LNCaP clone FGC (cell line): ENCODE data around the gene BCL2L1.

Experiments used
- DNase-seq: peaks from one replicate; pipeline ENCODE4 v3.0.0-alpha.2; 2011; ENCODE audit warnings: low read depth
- H3K4me3 ChIP-seq: 2 replicates; pipeline ENCODE4 v1.5.1; 2011; ENCODE audit warnings: mild to moderate bottlenecking, low read depth, low read length, control low read depth
- CTCF ChIP-seq: IDR thresholded peaks from 2 replicates; pipeline ENCODE4 v1.5.1; 2012; ENCODE audit warnings: mild to moderate bottlenecking; ENCODE audit not compliant: control insufficient read depth, insufficient read depth; ENCODE audit errors: extremely low read depth

BCL2L1 gene

GRCh38 chr20:31723319-31724078 lies 831 bp upstream of the BCL2L1 start:
- DNase-seq = peak; percentile 93
- TF ChIP-seq CTCF = peak; percentile 90
- peak overlapping the region; percentile 89 for H3K4me3 ChIP-seq

DNA sequence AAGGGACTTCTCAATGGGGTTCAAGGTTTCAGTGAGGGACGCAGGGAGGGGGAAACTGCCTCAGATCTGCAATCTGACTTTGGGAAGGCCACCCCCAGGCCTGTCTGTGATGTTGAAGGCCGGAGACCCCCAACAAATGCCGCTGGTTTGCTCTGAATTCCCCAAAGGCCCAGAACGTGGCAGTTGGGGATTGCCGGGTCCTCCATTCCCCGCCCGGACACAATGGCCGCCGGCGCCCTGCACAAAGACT lies 326 bp upstream of the BCL2L1 start:
- peak overlapping the region; percentile 89 for H3K4me3 ChIP-seq
- no peak for TF ChIP-seq CTCF
- no peak for DNase-seq

DNA sequence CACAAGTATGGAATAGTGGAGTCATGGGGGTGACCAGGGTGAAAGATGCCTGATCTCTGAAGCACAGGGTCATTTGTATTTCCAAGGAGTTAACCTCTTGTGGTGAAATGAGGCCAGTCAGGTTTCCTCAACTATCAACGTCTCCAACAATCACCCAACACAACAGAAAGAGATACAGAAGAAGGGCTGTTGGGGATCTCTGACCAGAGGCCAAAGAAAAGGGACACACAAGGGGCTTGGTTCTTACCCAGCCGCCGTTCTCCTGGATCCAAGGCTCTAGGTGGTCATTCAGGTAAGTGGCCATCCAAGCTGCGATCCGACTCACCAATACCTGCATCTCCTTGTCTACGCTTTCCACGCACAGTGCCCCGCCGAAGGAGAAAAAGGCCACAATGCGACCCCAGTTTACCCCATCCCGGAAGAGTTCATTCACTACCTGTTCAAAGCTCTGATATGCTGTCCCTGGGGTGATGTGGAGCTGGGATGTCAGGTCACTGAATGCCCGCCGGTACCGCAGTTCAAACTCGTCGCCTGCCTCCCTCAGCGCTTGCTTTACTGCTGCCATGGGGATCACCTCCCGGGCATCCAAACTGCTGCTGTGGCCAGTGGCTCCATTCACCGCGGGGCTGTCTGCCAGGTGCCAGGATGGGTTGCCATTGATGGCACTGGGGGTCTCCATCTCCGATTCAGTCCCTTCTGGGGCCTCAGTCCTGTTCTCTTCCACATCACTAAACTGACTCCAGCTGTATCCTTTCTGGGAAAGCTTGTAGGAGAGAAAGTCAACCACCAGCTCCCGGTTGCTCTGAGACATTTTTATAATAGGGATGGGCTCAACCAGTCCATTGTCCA lies 1.0 kb downstream of the BCL2L1 start:
- TF ChIP-seq CTCF = no peak
- no peak for DNase-seq
- H3K4me3 ChIP-seq = peak overlapping the region; percentile 89

GRCh38 chr20:31720486-31721407 lies 1.9 kb downstream of the BCL2L1 start:
- no peak for DNase-seq
- peak overlapping the region; percentile 89 for H3K4me3 ChIP-seq
- TF ChIP-seq CTCF = no peak

DNA sequence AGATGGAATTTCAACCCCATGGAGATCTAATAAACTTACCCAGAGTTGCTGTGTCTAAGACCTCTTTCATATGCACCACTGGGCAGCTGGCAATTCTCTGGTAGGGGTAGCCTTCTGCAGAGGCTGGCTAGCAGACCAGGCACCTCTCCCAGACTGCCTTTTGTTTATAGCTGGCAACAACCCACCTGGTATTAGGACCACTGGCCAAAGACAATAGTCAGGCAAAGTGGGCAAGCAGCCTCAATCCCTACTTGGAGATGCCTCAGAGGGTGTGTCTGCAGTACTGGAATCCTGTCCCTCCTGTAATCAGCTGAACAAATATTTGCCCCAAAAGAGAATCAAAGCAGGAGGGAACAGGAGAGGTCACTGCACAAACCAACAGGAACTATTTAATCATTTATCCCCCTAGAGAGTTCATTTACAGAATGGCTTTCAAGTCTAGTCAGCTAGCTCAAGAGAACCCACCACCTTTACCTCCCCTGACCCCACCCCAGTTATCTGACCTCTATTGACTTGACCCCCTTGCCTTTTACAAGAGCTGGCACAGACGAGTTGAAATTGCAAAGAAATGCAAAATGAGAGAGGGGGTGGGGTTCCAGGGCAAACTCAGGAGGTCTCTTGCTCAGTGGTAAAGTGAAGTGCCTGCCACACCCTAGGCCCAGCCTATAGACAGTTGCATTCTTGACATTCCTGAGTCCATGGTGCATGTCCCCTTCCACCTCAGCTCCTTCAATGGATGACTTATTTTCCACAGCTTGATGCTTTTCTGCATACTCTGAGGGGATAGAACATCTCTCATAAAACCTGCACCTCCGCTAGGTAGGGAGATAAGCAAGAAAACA lies 2.8 kb downstream of the BCL2L1 start:
- no peak for TF ChIP-seq CTCF
- DNase-seq = peak; percentile 89
- peak overlapping the region; percentile 89 for H3K4me3 ChIP-seq

DNA sequence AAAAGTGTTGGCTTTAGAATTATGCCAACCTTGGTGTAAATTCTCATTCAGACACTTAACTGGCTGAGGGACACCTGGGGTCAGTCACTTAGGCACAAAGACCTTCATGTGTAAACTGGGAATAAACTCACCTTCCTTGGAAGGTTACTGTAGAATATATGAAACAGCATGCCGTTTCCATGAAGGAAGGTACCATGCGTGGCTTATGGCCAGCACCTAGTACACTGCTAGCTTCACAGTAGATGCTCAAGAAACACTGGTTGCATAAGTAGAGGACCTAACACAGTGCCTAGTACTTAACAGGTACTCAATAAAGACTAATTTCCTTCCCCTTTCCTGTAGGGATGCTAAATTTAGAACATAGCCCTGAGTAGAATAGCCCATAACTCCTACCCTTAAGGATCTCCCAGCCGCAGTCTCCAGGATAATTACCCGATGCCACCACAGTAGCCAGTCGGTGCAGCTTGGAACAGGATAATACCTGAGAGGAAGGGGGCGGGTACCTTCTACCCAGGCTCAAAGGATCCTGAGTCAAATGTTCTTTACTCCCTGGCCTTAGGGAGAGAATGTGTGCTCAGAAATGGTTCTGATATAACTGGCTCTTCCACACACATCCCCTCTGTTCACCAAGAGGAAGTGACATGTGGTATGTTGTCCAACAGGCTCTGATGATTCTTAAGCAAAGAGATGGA lies 3.6 kb downstream of the BCL2L1 start:
- peak overlapping the region; percentile 89 for H3K4me3 ChIP-seq
- DNase-seq = peak; percentile 94
- TF ChIP-seq CTCF = no peak
